ENCODE results near the gene TXNRD2.

TXNRD2 gene

DNA sequence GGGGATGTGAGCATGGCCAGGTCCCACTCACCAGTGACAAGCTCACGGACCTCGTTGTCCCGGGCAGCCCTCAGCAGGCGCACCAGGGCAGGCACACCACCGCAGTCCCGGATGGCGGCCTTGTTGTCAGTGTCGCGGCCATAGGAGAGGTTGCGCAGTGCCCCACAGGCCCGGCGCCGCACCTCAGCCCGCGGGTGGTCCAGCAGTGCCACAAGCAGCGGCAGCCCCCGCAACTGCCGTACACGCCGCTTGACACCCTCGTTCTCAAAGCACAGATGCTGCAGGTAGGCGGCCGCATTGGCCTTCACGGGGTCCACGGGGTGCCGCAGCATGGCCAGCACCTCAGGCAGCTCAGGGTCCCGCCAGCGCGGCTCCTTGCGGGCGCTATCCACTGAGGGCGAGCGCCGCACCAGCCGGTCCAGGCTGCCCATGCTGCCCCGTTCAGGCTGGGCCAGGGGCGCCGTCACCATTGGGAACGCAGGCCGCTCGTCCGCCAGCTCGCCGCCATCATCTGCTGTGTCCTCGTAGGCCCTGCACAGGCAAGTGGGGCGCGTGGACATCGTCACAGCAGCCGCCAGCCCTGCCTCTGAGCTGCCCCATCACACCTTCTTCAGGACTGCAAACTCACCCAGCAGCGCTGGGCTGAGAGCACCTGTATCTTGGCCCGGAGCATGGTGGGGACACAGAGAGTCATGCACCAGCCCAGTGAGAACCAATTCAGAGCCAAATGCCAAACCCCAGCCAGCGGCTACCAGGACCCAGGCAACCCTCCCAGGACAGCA lies 38.3 kb upstream of the TXNRD2 start:
- no peak for DNase-seq

DNA sequence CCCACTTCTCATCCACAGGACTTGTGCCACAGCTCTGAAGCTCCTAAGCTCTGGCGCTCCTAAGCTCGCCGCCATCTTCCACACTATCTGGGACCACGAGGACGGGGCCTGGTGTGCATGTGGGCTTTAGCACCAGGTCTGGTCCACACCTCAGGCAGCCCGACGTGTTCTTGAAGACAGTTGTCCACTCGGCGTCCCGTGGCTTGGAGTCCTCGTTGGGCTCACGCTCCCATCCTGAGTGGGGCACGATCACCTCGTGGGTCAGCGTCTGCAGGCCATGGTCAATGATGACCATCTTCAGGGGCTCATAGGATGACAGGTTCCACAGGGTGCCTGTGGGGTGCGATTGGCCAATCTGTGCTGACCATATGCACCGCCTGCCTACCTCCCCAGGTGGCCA lies 37.1 kb upstream of the TXNRD2 start:
- DNase-seq: no peak

DNA sequence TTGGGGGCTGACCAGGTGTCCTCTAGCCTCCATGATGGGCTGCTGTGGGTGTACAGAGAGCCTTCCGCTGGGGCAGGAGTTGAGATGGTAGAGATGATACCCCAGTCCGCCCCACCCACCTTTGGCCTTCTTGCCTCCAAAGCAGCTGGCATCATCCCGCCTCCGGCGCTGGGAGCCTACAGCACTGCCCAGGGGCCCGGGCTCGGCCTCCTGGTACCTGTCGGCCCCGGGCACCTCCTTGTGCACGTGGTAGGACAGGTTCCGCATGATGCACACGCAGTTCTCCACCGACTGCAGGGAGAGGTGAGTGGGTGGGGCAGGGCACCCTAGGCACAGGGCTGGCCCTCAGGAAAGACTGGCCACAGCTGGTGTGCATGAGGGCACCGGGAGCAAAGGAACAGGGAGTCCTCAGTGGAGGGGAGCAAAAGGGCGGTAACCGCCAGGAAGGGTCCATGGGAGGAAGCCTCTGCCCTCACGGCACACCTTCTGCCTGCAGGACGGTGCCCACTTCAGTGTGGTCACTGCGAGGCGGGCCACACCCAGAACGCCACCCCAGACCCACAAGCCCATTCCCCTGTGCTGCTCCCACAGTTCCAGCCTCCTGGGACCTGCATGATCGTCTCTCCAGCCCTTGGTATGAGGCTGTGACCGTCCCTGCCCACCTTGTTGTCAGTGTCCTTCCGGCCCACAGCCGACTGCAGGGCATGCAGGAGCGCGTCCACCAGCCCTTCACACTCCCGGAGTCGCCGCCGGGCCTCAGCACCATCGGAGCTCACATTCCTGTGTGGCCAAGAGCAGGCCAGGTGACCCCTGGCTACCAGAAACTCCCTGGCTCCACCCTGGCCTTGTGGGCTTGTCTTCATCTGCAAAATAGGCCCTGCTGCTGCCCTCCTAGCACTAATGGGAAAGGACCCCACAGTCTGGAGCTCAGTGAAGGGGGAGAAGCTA lies 36.0 kb upstream of the TXNRD2 start:
- DNase-seq: no peak

DNA sequence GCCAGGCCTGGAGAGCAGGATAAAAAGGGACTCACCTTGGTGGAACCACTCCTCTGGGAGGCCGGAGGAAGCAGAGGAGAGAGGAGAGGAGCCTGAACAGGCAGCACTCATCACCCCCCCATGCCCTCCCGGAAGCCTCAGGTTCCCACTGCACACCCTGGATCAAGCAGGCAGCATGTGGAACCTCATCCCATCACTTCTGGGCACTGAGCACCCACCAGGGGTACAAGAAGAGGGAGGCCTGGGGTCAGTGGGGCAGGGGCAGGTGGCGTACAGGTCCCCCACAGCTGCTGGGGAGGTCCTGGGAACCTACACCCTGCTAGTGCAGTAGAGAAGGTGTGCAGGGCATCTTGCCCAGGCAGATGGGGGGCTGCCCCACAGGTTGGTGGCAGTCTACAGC lies 35.1 kb upstream of the TXNRD2 start:
- DNase-seq: no peak

DNA sequence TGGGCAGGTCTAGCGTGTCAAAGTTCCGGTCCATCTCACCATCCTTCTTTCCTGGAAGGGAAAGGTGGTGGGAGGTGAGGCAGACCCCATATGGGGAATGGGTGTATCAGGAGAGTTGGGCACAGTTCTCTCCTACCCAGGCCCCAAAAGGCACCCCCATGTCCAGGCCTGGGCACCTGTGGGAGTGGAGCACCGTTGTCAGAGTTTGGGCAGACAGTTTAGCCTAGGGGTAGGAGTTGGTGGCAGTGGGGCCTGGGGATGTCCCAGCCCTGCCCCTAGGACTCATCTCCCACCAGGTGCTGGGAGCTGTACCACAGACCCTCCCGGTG lies 34.1 kb upstream of the TXNRD2 start:
- DNase-seq: no peak

DNA sequence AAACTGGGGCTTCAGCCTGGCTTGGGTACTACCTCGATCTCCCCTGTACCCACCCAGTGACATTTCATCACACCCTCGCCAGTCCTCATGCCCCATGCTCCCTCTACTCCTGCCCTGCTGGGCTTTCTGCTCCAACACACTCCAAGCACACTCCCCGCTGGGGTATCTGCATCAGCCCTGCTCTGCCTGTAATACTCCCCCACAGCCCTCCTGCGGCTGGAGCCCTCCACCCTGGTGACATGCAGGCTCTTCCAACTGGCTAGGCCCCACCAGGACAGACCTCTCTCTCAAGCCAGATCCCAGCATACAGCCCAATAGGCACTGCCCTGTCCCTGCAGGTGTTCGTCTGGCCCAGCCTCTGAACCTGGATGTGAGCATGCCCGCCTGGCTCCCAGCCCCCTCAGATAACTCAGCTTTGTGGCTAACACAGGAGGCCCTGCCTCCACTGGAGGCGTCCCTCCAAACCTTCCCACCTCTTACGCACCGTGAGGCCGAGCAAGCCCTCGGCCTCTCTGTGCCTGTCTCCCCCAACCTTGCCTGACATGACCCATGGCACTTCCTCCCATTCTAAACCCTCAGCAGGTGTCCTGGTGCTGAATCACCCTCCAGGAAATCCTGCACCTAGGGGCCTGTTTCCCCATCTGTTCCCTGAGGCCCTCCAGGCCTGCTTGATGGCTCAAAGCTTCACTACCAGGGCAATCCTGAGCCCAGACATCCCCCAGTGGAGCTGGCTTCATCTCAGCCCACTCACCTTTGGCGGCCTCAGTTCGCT lies 33.5 kb upstream of the TXNRD2 start:
- no peak for DNase-seq

DNA sequence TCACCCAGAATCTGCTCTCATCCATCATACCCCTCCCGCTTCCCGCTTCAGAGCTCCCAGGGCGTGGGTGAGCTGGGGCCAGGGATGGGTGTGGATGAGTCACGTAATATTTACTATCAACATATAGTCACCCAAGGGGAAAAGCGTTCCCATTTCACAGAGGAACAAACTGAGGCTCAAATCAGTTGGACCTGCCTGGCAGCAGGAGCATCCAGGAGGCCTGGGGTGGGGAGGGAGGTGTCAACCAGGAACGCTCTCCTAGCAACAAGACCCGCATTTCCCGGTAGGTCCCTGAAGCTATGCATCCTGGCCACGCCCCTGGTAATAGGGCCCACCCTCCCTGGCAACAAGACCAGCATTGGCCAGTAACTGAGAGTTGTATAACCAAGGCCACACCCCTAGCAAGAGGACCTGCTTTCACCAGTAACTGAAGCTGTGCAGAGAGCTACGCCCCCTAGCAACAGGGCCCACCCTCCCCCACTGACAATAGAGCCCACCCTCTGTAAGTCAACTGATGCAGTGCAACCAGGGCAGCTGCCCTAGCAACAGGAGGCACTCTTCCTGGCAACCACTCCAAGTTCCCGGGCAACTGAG lies 32.7 kb upstream of the TXNRD2 start:
- DNase-seq: peak; percentile 26

DNA sequence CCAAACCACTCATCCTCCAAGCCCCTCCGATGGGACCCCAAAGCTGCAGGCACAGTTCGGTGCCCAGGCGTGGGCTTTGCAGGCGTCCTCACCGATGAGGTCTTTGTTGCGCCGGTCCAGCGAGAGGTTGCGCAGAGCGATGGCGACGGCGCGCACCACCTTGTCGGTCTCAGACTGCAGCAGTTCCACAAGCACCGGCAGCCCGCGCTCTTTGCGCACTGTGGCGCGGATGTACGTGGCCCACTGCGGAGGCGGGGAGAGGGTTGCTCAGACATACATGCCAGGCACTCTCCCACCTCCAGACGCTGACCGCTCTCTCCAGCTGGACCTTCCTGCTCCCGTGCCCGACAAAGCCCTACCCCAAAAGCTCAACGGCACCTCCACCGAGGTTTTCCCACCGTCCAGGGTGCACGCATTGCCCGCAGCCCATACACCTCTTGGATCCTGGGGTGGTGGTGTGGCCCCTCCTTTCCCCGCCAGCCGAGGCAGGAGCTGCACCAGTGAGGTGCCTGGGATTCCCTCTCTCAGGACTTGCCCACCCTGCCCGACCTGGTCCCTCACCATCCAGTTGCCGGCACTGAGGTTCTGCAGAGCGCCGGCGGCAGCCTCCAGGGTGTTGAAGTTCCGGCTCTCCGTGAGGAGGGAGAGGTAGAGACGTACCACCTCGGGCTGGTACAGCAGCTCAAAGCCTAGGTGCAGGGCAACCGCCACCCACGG lies 32.1 kb upstream of the TXNRD2 start:
- DNase-seq: no peak

DNA sequence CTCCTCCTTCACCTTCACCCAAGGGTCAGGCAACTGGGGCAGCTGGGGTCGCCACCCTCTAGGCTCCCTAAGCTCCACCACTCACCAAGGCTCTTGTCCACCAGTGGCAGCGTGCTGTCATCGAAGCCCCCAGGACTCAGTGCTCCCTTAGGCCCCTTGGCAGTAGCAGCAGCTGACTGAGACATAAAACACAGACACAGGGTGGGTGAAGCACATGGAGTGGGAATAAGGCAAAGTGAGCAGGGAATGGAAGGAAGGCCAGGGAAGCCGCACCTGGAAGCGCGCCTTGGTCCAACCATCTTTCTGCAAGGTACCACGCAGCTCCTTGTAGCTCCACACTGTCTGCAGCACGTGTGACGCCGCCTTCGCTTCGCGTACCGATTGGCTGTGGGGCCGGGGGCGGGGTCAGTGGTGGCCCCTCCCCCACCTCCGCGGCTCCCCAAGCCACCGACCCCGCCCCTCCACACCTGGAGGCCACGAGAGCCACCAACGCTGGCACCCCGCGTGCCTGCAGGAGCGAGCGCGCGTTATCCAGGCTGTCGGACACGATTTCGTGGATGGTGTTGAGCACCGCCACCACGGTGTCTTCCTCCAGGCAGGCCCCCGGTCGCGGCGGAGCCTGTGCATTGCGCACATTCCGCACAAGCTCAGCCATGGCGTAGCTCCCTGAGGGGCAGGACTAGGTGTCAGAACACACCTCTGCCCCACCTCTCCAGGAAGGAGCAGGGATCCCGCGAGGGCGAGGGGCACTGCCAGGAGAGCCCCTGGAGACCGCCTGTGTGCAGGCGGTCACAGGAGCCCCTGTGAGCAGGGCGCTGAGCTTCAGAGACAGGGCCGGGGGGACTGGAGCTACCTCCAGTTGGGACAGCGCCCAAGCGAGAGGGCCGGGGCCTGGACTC lies 31.3 kb upstream of the TXNRD2 start:
- DNase-seq: no peak

DNA sequence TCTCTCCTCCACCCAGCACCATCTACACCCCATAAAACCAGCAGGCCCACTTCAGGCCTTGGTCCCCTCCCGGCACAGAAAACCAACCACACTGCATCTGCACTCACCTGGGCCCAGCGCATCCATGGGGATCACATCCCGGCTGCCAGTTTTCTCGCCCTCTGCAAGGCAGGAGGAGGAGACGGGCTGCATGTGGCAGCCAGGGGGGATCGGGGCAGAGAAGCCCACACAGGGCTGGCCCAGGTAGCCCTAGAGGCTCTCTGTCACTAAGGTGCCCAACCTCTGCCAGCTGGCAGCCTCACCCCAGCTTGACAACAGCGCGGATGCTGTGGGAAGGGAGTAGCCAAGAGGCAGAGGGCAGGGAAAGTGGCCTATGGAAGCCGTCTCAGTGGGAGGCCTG lies 30.6 kb upstream of the TXNRD2 start:
- no peak for DNase-seq

DNA sequence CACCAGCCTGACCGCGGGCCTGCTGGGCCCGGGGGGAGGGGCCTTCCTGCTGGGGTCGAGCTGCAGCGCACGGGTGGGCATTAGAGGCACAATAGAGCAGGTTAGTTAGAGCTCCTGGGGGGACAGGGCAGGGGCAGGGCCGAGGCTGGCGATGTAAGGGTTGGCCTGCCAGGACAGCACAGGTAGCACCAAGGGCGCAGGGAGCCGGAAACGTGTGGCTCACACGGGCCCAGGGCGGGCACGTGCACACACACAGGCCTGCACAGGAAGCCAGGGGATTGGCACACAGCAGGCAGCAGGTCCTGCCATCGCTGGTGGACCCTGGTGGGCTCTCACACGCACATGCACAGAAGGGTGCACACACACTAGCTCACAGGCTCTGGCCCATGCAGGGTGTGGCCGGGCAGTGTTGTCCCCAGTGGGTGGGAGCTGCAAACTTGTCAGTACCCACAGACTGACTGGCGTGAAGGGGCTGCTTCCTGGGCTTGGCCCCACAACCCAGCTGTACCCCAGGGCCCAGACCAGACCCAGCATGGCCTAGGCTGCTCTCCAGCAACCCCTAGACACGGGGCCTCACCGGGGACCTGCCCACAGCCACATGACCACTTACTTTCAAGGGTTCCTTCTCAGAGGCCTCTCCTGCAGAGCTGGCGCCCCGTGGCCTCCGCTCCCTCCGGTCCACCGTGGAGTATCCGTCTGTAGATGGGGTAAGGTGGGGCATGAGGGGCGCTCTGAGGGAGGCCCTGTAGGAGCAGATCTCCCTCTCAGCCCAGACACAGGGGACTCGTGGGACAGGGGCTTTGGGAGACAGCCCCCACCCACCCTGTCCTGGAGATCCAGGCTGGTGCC lies 29.9 kb upstream of the TXNRD2 start:
- DNase-seq: no peak

DNA sequence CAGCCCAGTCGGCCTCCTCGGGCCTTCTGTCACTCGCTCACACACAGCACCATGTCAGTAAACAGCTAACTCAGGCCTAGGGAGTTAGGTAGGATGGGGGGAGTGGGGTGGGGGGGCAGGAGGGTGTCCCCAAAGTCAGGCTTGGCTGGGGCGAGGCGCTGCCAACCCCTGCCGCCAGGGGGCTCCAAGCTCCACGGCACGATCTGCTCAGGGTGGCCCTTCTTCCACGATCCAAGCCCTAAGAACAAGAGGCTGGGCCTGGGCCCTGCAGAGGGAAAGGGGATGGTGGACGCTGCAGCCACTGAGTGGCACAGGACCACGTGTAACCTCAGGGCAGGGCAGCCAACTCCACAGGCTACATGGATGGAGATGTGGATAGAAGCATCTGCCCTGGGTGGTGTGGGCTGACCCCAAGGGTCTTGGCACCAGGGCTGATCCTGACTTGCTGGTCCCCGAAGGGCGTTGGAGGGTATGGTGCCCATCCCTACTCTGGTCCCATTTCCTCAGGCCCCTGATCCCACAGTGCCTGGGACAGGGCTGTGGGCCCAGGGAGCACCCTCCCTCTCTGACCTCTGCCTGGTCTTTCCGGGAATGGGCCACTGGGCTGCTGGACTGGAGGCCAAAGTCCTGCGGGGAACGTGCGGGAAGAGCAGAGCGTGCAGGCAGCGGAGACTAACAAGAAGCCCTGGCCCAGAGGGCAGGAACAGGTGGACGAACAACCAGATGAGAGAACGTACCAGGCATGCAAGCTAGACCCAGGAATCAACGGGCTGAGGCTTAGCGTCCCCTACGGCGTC lies 29.1 kb upstream of the TXNRD2 start:
- no peak for DNase-seq

DNA sequence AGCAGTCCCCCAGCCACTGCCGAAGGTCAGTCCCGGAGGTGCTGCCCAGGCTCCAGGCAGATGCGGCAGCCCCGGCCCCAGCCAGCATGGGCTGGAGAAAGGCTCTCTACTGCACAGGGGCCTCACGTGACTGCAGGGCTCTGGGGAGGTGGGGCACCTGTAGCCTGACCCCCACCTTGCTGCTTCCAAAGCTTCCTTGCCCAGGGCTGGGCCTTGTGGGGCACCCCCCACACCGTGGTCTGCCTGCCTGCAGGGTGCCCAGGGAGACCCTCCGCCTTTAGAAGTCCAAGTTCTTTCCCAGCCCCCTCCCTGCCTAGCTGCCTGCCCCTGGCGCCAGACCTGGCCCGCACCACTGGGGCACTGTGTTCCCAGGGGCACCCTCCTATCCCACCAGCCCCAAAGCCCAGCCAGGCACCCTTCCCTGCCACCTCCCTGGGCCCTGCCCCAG lies 28.4 kb upstream of the TXNRD2 start:
- DNase-seq: no peak

DNA sequence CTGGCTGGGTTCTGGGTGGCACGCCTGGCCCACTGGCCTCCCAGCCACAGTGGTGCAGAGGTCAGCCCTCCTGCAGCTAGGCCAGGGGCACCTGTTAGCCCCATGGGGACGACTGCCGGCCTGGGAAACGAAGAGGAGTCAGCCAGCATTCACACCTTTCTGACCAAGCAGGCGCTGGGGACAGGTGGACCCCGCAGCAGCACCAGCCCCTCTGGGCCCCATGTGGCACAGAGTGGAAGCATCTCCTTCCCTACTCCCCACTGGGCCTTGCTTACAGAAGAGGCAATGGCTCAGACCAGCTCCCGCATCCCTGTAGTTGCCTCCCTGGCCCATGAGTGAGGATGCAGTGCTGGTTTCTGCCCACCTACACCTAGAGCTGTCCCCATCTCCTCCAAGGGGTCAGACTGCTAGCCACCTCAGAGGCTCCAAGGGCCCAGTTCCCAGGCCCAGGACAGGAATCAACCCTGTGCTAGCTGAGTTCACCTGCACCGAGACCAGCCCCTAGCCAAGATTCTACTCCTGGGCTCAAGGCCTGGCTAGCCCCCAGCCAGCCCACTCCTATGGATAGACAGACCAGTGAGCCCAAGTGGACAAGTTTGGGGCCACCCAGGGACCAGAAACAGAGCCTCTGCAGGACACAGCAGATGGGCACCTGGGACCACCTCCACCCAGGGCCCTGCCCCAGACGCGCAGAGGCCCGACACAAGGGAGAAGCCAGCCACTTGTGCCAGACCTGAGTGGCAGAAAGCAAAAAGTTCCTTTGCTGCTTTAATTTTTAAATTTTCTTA lies 27.7 kb upstream of the TXNRD2 start:
- DNase-seq: no peak

DNA sequence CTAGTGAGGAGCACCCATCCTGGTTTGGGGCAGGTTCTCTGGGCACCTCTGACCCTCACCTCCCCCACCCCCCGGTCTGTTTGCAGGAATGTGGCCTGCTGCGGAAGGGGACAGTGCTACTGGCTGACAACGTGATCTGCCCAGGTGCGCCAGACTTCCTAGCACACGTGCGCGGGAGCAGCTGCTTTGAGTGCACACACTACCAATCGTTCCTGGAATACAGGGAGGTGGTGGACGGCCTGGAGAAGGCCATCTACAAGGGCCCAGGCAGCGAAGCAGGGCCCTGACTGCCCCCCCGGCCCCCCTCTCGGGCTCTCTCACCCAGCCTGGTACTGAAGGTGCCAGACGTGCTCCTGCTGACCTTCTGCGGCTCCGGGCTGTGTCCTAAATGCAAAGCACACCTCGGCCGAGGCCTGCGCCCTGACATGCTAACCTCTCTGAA lies 26.9 kb upstream of the TXNRD2 start:
- no peak for DNase-seq

DNA sequence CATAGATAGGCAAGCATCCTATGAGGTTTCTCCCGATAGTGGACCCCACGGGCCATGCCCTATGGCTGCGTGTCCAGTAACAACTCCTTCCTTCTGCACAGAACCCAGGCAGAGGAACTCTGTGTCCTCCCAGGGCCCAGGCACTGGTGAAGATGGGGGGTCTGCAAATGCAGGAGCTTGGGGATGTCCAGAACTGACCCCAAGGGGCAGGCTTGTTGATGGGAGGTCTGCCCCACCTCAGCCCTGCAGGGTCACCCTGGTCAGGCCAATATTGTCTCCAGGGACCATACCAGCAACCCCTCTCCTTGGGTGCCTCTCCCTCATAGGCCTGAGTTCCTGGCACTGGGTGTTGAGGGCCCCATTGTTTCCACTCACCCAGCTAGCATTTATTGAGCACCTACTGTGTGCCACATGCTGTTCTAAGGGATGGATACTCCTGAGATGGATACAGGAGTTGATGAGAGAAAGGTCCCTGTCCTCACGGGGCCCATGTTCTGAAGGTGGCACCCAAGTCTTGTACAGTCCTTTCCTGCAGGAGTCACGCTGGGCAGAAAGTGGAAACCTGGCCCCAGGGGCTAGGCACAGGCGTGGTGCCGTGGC lies 26.3 kb upstream of the TXNRD2 start:
- DNase-seq: no peak

DNA sequence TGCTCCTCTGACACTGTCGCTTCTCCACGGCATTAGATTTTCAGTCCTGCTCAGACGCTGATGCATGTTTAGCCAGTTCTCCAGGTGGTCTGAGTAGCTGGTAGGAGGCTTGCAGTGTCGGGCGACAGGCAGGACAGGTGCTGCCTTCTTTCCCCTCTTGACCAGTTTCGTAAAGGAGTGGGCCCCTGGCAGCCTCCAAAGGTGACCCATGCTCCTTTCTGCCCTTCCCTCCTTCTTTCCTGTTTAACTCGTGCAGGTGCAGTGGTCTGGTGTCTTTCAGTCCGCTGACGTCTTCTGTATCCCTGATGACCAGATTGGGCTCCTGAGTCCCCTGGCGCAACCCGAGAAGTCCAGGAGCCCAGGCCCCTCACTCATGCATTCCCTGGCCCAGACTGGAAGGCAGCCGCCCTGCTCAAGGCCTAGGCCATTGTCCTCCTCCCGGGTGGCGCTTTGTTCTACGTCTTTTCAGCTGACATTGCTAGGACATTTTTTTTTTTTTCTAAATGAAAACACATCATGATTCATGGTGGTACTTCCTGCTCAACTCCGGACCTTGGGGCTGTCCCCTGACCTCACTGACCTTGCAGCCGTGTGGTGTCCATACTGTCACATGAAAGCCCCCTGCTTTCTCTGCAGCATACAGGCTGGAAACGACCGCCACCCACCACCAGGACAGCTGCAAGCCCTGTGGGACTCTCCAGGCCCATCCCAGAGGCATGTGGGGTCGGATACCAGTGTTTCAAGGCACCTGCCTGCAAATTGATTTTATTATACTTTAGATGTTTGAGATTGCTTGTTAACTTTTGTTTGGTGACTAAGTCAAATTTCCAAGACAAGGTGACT lies 25.5 kb upstream of the TXNRD2 start:
- no peak for DNase-seq

Measured in NCI-H2029 (cell line).